ENCODE measurements around the gene SEH1L.

DNA sequence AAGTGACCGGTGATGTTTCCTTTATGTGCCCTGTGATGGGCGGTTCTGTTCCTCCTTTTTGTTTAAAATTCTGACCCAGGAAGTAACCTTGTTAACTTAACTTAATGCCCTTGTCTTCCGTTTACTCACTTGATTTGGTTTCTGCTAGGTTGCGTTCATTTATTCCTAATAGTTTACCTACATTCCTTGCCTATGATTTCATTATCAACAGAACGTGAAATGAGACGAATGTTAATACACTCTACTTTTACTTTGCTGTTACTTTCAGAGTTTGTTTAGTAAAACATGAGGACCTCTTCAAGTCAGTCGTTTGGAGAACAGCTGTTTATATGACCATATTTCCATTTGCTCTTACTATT lies 44.0 kb downstream of the SEH1L start:
- no peak for TF ChIP-seq POLR2A (IDR thresholded peaks at IDR 0.05)
- TF ChIP-seq, protein P1, sequence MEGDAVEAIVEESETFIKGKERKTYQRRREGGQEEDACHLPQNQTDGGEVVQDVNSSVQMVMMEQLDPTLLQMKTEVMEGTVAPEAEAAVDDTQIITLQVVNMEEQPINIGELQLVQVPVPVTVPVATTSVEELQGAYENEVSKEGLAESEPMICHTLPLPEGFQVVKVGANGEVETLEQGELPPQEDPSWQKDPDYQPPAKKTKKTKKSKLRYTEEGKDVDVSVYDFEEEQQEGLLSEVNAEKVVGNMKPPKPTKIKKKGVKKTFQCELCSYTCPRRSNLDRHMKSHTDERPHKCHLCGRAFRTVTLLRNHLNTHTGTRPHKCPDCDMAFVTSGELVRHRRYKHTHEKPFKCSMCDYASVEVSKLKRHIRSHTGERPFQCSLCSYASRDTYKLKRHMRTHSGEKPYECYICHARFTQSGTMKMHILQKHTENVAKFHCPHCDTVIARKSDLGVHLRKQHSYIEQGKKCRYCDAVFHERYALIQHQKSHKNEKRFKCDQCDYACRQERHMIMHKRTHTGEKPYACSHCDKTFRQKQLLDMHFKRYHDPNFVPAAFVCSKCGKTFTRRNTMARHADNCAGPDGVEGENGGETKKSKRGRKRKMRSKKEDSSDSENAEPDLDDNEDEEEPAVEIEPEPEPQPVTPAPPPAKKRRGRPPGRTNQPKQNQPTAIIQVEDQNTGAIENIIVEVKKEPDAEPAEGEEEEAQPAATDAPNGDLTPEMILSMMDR (IDR thresholded peaks at IDR 0.05): no peak

Data from esophagus squamous epithelium (tissue), 4 donors.